CD4-positive, alpha-beta T cell treated with Interleukin-21 for 1 hour (primary cell): ENCODE results near the gene MBNL3.

Experiments used
- DNase-seq: peaks from one replicate; pipeline ENCODE4 v3.0.0-alpha.2; 2020

Gene MBNL3

DNA sequence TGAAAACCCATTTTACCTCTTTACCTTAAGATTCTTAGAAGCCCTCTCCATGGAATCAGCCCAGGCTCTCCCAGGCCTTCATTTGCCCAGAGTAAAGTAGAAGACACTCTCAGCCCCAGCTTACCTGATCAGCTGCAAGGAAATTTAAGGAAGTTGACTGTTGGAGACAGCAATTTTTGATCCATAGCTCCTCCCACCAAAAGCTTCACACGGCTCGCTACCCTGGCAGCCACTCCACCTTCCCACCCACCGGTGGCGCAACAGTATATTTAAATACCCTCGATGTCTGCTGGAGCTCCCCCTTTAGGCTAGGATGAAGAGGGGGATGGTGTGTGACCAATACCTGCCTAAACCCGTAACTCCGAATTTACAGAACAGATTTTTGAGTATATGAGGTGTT lies 75.4 kb downstream of the MBNL3 start:
- no peak for DNase-seq

DNA sequence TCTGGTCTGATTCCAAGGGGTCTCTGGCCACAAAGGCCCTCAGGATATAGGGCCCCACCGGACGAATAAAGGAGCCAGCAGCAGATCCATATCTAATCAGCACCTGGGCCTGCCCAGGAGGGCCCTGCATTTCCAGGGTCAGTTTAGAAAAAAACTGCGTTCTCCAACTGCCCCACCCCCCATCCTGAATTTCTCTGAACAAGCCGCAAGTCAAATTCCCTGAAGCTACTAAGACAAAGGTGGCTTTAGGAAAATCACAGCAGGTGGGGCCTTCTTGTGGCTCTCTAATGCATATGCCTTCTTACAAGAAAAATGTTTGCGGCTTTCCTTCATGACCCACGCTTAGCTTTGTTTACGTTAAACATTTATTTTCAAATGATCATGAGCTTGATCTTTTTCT lies 76.6 kb downstream of the MBNL3 start:
- DNase-seq = no peak

DNA sequence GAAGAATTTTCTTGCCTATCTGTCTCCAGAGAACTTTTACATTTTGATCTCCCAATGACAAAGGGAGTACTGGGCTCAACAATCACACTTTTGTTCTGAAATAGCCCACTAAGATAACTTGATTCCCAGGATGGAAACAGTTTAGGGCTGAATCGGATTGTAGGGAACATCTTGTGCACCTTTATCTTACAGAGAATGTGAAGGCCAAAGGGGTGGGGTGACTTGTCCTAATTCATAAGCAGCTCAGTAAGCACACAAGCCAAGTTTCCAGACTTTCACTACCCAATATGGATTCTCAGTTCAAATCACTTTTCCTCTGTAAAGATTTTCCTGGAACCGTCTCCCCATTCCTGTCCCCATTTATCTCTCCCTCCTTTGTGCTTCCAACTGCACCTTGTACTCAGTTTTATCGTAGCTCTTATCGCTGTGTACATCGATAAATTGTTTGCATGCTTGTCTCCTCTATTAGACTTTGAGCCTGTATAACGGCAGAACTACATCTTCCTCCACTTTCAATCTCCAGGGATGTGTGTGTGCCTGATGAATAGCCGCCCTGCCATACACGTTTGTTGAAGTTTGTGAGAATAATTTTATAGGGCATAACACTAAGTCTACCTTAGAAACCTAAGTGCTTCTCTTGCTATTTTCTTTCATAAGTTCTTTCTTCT lies 77.4 kb downstream of the MBNL3 start:
- no peak for DNase-seq

DNA sequence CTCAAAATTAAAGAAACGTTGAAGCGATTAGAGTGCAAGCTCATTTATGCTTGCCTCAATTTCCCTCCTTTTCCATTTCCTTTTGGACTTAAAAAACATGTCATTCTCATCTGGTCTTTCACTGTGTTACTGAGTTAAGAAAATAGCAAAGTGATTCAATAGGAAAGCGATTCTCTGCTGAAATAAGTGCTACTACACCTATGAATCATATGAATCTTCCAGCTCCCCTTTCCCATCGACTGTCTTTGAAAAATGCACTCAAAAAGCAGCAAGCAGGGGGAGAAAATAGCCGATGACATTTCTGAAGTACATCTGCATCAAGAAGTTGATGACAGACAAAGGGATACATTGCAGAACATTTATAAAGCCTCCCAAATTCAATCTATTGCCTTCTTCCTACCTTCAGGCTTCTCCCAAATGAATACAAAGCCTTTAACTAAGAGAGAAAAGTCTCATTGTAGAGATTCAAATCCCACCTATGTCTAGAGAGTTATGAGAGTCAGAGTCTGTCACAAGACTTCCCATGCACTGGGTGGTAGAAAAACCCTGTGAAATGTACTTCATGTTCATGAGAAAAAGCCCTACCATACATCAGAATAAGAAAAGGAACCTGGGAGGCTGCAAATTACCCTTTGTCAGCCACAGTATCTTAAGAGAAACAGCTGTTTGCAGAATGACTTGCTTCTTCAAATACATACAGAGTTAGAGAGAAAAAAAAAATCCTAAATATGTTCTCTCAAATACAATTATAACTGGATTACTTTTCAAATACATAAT lies 78.9 kb downstream of the MBNL3 start:
- no peak for DNase-seq

DNA sequence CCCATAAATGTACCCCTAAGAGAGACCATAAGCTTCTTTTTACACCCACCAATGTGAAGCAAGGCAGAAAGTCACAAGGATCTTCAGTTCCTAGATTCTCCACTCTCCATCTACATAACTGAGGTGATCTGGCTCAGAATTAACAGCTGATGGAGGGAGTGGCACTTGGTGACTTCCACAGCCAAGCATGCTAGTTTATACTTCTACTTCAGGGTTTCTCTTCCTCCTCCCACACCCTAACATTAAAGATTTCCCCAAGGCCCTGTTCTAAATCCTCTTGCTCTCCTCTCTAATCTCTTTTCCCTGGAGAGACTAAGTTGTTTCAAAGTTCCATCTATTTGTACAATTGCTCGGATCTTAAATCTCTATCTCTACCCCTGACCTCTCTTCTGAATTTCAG lies 81.1 kb downstream of the MBNL3 start:
- DNase-seq = no peak

DNA sequence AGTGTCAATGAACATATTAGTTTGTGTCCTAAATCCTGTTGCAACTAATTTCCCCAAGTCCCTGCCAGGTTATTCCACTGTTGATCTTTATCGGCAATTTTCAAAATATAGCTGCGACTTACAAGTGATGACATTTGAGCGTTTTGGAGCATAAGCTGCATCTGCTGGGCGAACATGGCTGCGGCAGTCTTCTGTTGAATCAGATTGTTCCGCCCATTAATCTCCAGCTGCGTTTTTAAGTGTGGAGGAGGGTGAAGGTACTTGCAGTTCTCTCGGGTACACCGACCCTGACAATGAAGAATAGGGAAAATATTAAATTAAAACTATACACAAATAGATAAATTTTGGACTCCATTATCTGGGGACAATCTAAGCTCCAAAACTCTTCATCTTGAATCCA lies 82.7 kb downstream of the MBNL3 start:
- DNase-seq = no peak

DNA sequence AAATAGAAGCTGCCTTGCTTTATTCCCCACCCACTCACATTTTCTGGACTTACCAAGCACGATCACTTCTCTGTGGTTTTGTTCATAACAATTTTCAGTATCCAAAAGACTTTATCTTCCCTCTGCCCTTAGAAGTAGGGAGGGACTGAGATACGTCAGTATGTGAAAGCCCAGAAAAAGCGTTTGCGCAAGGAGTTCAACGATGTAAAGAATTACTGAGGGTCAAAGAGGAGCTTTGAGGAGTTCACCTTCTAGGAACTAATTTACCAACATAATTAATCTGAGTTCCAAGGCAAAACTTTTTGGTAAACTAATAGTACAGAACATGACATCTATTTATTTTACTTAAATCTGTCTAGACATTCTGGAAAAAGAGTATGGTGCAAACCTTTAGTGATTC lies 84.6 kb downstream of the MBNL3 start:
- DNase-seq = no peak

DNA sequence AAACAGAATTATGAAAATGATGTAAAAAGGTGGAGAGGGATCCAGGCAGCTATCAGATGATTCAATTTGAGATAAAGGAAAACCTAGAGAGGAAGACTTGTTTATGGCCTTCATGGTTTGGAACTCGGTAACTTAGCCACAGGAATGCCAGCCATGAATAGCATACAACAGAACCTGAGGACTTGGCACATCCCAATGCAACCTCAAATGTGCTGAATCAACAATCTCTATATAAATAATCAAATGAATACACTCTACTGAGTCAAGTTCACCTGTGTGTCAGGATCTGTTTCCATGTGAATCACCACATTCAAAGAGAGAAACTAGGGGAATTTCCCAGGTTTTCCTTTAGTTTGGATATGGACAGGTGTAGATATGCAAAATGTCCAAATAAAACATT lies 86.9 kb downstream of the MBNL3 start:
- no peak for DNase-seq

DNA sequence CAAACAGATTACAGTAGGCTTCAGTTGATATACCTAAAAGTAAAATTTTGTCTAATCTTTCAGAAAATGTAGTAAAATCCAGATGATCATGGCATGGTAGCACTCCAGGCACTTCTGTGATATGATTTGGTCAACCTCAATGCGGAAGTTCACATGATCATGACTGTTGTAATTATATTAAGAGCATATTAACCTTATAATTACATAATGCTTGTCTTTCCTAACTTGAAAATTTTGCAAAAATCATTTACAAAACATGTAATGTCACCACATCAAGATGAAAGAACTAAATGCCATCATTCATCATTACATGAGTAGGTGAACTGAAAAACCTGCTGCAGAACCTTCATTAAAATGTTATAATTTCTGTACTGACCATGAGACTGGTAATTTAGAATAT lies 88.1 kb downstream of the MBNL3 start:
- DNase-seq = no peak

DNA sequence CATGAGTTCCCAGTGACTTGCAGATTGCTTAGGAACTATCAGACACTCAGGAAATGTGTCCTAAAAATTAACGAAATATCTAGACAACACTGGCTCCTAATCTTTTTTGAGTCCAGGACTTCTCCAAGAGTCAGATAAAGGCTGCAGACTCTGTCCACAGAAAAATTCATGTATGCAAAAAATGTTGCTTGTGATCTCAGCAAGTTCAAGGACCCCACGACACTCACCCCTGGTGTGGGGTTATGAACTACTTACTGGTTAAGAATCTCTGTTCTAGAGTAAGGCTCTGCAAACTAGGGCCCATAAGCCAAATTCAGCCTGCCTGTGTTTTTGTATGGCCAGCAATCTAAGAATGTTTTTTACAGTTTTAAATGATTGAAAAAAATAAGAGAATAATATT lies 93.2 kb downstream of the MBNL3 start:
- DNase-seq = no peak

DNA sequence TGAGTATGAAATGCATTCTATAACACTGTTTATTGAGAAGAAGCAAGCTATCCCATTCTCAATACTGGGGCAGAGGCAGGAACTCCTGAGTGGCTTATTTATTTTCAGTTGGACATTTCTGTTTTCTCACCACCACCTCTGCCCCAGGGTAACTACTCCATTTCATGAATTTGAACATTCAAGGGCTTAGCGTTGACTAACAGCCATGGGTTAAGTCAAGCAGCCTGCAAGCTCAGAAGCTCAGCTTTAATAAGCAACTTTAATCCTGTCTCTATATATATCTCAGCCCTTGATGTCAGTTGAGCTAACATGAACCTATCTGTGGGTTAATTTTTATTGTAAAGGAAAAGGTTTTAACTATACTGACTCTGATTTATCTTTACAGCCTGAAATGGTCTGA lies 93.8 kb downstream of the MBNL3 start:
- DNase-seq = no peak

DNA sequence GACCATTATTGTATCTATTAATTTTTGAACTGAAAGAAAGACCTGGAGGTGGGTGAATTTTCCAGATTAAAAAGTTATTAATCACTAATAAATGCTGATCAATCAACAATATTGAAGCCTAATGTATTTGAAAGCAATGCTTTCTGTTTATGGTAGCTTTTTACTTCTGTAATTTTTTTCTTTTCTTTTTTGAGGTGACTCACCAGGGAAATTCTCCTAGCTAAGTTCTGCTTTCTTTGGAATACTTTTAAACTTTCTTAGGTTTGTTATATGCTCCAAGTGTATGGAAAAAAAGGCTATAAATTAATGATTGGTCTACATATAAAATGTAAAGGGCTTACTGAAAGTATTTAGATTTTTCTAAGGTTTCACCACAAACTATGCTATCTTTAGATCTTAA lies 94.2 kb downstream of the MBNL3 start:
- no peak for DNase-seq

DNA sequence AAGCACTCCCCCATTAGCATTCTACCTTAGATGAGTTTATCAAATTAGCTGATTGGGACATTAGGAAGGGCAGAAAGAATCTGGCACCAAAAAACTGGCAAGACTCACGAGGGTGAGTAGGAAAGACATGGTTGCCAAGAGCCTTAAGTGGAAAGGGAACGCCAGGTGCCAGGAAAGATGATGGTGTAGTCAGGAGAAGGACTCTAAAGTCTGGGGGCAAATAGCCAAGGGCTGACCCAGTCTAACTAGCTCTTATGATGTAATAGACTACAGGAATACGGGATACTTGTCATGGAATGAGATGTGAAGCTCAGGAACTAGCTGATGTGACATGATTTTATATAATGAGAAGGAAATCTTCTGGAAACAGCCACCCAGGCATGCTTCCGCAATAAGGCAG lies 94.8 kb downstream of the MBNL3 start:
- no peak for DNase-seq

DNA sequence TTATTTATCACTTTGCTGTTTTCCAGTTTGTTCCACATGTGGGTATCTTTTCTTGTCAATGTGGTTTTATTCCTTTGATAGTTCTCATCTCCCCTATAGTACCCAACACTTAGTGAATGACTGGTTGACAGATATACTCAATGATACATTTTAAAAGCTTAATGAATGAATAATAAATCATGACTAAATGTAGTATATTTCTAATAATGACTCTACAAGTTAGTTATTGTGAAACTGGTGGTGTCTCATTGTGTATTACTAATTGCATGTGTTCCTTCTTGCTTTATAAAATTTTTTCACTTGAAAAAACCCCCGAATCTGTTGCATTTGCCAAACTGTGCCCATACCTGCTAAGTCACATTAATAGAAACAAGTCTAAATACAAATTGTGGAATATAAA lies 95.4 kb downstream of the MBNL3 start:
- DNase-seq = no peak

DNA sequence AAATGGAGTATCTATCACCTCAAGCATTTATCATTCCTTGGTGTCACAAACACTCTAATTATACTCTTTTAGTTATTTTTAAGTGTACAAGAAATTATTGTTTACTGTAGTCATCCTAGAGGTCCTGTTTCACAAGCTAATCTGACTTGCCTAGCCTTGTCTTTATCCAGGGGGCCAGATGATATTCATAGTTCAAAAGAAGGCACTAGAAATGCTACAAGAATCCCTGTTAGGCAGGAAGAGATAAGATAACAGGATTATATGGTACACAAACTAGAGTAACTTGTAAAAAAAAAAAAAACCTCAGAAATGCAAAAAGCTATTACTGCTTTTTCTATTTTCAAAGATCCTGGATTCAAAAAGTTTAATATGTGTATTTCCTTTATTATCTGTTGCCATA lies 95.8 kb downstream of the MBNL3 start:
- DNase-seq = no peak

DNA sequence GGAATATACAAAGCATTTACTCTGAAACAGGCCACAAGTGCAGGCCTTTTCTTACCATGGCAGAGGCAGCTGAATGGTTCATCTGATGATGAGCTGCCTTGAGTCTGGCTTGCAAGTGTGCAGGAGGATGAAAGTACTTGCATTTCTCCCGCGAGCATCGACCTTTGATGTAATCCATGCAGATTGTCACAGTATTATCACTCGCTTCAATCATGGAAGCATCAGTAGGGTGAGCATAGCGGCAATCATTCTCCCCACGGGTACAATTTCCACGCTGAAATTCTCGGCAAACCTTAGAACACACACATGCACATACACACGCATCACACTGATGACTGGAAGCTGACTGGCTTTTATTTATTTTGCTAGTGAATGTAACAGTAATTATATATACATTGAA lies 98.0 kb downstream of the MBNL3 start:
- DNase-seq = no peak

DNA sequence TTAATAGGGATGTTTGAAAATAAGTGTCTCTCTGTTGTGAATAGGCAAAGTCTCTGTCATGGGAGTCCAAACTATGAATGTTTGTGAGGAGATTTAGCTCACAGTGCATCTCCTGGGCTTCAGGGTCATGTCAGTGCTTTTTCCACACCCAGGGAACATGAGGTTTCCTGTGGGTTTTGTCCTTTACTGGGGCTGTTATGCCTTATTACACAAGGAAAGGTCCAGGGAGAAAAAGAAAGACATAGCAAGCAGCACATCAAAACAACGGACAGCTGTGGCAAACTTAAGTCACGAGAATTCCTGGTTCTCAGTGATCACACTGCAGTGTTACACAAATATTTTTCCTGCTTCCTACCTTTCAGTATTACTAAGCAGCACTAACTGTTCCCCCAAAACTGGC lies 99.4 kb downstream of the MBNL3 start:
- no peak for DNase-seq

DNA sequence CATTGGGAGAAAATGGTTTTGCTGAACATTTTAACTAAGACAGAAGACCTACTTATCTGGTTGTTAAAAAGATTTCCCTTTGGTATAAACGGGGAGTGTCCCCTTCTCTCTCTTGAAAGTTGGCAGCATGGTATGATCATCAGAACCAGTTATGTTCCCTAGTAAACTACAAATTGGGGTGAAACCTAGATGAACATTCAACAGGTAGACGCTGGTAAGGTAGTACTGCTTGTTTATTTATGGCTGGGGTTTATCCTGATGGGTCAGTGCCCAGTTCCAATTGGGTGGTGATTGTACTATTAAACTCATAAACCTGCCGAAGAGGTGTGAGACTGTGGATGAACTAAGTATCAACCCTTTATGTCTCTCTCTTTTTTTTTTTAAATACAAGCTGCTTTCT lies 100.5 kb downstream of the MBNL3 start:
- no peak for DNase-seq

DNA sequence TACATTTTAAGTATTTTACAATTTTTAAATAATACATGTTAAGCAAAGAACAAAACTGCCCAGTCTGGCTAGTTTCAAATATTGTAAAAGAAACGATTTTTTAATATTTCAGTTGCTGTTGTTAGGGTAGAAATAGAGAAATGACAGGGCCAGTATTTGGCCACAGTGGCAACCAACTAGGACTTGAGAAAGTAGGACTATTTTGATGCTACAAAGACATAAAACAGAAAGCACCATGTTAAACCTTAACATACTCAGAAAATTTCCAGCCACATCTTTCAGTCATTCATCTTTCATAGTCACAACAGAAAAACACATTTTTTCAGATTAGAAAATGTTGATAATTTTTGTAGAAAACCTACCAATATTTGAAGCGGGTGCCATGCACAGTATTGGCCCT lies 104.5 kb downstream of the MBNL3 start:
- no peak for DNase-seq

DNA sequence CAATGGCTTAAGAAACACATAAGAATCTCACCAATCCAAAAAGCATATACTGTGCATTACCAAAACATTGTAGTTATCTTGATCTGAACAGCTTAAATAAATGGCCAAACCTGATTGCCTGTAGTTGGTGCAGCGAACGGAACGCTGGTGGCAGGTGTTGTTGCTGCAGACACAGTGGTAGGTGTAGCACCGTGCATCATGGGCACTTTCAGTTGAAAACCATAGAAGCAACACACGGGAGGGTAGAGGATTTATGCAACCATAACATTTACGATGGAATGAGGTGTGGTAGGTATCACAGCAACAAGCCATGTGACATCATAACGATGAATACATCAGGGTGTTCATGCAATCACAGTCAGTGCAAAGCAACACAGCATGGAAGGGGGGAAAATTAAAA lies 106.8 kb downstream of the MBNL3 start:
- DNase-seq = no peak

DNA sequence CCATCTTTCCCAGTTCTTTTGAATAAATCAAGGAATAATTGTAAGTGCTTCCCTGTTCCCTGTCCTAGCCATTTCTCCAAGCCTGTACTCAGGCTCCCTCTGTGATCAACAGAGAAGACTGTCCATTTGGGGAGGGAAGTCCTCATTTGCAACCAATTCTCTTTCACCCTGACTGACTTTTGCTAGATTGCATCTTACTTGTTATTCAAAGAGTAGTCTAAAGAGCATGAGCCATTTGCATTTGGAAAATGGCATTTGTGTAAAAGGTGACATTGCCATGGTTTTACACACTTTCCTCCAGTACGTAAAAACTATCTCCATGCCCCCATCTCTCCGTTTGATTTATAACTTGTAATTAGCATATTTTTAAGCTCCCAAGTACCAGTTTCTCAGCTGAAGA lies 110.6 kb downstream of the MBNL3 start:
- DNase-seq = no peak

DNA sequence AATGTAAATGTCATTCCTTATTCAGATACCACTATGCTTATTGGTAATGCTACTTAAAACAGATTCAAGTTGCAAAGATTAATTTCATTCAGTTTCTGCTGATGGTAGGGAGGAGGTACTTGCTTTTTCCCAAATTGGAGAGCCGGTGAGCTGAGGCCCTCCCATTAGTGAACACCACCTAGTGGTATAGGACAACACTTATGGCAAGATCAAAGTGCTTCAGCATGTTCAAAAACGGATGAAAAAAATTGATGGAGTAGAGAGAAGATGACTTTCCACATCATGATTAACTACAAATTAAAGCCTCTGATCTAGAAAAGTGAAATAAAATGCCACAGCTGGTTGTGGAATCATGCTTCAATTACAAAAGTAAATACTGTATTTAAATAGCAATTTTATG lies 112.9 kb downstream of the MBNL3 start:
- no peak for DNase-seq

DNA sequence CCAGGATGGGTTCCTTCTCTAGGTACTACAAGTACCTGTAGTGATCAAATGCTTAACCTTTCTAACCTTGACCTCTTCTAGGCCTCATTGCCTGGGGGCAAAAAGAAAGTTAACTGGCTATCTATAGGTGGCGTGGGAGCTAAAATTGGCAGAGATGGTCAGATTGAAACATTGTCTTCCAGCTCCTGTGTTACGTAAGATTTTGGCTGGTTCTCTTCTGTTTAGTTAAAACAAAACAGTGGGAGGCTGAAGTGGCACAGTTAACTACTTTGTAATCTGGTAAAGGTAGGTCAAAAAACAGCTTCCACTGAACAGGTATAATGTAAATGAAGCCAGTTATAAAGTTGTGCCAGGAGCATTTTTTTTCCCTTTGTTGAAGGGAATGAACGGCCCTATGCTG lies 115.2 kb downstream of the MBNL3 start:
- DNase-seq = no peak

DNA sequence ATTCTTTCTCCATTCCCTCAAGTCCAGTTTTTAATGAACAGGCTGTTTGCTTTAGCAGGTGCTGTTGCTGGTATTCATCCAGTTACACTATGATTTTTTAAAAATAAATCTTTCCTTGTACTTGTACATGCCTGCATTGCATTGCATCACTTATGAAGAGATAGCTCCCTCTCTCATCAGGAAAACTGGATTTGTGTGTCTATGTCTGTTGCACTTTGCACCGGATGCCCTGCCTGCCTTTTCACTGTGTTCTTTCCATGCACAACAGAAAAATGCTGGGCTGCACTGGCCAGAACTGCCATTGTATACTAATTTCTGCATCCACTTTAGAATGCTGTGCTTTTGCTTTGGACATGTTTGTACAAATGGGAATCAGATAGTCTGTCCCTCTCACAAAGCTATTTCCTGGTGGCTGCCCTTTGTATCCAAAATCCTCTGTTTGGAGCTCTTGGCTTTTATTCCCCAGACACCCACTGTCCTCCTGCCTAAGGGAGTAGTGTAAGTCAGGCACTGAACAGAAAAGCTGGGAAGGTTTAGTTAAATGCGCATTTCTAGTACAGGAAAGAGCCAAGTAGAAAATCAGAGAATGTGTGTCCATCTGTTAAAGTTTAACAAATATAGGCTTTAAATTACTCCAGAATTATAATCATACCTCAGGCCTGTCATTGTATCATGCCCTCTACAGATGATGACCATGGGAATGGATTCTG lies 119.1 kb downstream of the MBNL3 start:
- DNase-seq = no peak
